NCI-H446 (cell line): ENCODE data around the gene MYL5.
"Not testable (repeated sequence)": the region's sequence is repeated elsewhere in the genome, so short reads cannot be mapped to it uniquely, and the experiment has no call there.

Experiments used
- DNase-seq, 2 experiments: peaks; one replicate each; lab custom pipeline; 2025; lab: John Stamatoyannopoulos, UW

MYL5 gene, protein sequence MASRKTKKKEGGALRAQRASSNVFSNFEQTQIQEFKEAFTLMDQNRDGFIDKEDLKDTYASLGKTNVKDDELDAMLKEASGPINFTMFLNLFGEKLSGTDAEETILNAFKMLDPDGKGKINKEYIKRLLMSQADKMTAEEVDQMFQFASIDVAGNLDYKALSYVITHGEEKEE

DNA sequence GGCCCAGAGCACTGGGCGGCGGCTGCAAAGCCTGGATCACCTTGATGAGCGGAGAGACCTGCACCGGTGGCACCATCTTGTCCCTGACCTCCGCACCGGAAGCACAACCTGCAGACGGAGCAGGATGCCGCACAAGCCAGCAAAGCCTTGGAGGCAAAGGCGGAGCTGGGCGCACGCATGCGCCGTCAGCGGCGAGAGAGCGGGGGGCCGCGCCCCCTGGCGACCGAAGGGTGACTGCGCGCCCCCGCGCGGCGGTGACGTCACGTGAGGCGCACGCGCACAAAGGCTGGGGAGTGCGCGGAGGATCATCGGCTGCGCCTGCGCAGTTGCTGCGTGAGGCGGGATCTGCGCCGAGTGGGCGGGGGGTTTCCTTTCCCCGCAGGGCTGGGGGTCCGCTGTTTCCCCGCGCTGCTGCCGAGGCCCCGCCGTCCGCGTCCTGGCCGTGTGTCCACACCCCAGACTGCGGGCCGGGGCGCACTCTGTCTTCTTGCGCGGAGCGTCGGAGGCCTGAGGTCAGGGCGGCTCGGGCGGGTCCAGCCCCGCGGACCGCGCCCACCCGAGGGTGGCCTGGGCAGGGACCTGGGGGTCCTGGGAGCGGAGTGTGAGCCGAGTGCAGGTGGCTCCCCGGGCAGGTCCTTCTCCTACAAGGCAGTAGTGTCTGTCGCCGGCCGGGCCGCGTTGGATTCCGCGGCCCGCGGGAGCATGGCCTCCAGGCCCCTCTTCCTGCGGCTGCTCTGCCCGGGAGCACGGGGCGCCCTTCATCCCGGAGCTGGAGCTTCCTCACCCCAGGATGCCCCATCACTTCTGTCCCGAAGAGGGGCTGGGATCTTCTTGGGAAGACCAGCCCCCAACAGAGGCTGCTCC lies at the start of gene MYL5, which contains the start of gene ATP5ME:
MYL5 (plus strand) TSS at position 371 of the 864 bp plus-strand sequence. CDS start 3,485 bp downstream, outside the sequence.
ATP5ME (minus strand) TSS at position 105 of the 864 bp plus-strand sequence; CDS start at position 76, 29 bp downstream.
- DNase-seq: peak; percentile 86 to 93

DNA sequence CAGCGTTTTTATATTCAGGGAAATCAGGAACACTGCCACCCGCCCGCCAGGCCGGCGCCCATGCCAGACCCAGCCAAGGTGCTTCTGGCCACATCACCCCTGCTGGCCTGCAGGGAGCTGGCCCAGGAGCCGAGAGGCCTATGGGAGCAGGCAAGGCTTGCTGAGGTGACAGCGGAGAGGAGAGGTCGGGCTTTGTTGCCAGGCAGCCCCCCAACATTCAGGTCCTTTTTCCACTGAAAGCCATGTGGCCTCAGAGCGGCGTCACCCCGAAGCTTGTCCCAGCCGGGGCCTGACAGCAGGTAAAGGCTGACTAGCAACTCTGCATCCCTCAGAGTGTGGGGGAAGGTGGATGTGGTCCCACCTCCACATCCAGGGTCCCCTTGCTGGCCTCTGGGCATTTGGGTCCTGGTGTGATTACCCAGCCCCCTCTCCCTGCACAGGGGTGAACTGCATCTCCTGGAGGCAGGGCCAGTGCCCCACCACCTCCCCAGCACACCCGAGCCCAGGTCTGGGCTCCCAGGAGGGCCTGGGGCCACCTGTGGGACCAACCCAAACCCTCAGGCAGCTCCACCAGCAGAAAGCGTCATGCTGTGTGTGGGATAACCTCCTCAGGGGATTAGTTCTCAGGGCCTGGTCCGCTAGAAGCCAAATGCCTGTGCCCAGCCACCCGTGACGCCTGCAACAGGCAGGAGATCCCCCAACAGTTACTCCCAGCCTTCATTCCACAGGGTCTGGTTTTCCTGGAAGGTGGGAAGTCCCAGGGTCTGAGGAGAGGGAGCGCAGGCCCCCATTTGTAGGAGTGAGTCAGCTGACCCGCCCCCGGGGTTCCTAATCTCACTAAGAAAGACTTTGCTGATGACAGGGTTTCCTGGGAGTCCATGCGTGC lies 49.4 kb upstream of the MYL5 start, which contains the start of gene PDE6B:
PDE6B (plus strand) TSS at position 869 of the 886 bp plus-strand sequence. CDS start 54 bp downstream, outside the sequence.
- DNase-seq: no peak

DNA sequence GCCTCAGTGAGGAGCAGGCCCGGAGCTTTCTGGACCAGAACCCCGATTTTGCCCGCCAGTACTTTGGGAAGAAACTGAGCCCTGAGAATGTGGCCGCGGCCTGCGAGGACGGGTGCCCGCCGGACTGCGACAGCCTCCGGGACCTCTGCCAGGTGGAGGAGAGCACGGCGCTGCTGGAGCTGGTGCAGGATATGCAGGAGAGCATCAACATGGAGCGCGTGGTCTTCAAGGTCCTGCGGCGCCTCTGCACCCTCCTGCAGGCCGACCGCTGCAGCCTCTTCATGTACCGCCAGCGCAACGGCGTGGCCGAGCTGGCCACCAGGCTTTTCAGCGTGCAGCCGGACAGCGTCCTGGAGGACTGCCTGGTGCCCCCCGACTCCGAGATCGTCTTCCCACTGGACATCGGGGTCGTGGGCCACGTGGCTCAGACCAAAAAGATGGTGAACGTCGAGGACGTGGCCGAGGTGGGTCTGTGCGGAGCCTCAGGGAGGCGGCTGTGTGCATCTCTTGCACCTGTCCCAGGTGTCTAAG lies 48.6 kb upstream of the MYL5 start:
- no peak for DNase-seq

DNA sequence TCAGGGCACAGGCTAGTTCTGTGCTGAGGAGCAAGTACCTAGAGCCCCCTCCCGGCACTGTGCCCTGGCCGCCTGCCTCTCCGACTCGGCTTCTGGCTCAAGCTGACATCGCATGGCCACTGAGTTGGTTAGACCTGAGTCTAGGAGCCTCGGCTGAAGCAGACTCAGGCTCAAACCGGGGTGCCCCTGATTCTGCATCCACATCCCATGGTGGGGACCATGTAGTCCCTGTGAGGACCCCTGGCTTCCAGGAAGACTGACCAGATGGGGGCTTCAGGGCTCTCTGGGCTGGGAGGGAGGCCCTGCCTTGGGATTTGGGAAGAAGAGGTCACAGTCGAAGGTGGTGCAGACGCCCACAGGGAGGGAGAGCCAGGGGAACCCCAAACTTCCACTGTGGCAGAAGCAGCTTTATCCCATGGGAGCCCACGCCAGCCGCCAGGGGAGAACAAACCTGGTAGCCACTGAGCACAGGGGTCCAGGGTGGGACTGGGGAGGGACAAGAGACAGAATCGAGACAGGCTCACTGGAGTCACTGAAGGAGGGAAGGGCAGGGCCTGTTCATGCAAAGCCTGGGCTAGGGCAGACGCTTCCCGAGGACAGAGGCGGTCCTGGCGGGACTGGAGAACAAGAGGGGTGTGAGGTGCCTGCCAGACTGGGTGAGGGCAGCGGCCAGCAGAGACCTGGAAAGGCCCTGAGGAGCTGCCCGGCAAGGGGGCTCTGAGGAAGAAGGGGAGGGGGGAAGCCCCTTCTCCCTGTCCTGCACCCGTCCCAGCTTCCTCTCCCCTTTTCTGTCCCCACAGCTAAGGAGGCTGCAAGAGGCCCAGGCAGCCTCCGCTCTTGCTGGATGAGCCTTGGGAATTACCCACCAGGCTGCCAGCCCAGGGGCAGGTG lies 47.9 kb upstream of the MYL5 start:
- DNase-seq: no peak

DNA sequence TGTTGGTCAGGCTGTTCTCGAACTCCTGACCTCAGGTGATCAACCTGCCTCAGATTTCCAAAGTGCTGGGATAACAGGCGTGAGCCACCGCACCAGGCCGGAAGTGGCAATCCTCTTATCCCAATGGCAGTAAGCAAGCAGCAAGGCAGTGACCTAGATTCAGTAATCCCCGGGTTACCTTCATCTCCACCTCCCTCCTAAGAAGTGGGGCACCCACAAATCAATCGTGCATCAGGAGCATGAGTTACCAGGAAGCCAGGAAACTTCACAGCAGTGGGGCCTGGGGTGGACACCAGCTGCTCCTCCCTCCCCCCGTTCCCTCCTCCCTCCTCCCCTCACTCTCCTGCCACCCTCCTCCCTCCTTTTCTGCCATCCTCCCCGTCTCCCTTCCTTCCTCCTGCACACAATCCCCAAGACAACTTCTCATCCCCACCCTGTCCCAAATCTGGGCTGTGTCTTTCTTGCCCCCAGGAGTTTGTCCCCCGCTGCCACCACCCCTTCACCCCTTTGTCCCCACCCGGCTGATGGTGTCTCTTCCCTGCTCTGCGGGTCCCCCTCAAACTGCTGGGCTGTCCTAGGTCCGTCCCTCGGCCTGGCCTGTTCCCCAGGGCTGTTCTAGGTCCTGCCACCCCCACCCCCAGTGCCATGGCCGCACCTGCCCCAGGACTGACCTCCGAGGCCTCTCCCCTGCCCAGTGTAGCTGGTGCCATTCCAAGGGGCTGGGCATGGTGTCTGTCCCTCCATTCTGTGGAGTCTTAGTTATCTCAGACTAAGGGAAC lies 46.8 kb upstream of the MYL5 start:
- DNase-seq: no peak

DNA sequence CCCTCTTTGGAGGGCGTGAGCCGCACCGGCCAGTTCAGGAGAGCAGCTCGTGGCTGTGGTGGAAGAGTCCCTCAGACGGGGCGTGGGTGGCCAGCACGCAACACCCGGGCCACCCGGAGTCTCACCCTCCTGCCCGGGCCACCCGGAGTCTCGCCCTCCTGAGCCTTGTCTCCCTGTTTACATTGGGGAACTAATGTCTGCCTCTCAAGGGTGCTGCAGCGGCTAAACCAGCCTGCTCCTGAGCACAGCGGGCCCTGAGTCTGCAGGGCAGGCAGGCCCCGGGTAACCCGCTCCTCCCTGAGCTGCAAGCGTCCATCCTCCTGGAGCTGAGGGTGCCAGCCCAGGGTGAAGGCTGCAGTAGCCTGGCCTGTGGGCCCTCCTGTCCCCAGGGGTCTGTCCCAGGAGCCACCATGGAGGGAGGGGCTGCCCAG lies 46.0 kb upstream of the MYL5 start:
- DNase-seq: no peak

DNA sequence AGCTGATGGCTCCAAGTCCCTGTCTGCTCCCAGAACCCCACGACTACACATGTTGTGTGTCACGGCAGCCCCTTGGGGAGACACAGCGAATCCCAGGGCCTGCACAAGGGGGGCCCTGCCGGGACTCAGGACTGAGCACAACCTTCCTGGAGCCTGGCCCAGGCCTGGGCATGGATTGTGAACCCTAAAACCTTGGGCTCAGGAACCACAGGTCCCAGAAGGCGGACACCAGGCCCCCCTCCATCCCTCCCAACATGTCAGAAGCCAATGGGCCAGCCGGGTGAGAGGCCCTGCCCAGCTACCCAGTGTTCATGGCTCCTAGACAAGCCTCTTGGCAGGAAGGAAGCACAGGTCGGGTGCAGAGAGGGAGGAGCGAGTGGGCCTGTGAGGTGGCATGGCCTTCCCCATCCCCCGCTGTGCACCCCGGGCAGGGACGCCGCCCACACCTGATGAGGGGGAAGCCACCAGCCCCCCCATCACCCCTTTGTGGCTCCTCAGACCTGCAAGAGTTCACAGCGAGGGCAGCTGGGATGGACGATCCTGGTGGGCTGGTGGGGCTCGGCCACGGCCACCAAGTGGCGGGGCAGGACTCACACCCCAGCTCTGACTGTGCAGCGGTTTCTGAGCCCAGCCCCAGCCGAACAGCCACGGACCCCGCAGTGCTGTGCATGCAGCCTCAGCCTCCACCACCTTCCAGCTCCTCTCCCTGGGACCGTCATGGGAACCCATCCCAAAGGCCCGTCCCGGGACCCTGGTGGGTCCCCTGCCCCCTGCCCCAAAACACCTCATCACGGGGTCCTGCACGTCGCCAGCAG lies 45.3 kb upstream of the MYL5 start:
- DNase-seq: no peak

DNA sequence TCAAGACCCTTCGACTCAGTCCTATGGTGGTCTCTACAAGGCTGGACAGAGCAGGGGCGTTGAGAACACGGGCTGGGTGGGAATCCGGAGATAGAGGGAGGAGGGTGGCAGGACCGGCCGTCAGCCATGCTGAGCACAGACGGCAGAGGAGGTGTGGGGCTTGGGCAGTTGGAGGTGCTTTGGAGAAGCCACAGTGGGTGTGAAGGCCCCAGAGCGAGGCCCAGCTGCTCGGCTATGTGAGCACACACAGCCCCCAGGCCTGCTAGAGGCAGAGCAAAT lies 44.8 kb upstream of the MYL5 start:
- no peak for DNase-seq

DNA sequence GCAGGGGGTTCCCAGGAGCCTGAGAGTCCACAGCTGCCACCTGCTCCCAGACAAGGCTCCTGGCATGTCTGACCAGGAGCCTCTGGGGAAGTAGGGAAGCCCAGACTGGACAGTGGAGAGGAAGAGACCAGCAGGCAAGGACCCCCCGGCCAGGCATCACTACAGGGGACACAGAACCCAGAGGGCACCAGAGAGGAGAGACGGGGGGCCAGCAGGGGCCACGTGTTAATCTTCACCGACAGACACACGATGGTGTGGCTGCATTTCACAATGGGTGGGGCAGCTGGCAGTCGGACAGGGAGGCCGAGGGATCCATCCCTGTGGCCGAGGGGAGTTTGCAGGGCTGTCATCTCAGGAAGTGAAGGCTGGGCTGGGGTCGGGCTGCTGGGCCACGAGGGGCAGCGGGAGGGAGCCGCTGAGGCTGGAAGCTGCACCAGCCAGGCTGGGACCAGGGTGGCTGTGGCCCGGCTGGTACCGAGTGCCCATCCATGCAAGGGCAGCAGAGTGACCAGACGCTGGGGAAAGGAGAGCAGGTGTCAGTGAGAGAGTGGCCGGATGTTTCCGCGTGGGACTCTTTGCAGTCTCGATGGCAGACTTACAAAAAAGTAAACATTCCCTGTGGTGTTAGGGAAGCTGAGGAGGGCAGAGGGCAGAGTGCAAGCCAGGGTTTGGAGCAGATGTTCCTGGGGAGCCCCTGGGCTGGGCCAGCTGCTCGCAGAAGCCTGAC lies 44.3 kb upstream of the MYL5 start:
- DNase-seq: no peak

DNA sequence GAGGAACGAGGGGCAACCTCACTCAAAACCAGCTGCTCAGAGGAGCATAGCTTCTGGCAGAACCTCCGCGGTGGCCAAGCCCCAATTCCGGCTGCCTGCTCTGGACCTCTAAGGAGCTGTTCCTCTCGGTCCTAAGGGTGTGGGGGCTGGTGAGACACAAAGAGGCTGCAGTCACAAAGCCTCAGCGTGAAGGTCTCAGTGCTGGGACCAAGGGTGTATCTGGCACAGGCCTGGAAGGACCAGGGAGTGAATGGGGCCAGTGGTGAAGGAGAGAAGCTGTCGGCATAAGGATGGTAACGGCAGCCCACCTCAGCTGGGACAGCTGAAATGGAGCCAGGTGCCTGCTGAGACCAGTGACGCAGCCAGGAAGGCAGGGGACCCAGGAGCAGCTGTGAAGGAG lies 43.7 kb upstream of the MYL5 start:
- no peak for DNase-seq

DNA sequence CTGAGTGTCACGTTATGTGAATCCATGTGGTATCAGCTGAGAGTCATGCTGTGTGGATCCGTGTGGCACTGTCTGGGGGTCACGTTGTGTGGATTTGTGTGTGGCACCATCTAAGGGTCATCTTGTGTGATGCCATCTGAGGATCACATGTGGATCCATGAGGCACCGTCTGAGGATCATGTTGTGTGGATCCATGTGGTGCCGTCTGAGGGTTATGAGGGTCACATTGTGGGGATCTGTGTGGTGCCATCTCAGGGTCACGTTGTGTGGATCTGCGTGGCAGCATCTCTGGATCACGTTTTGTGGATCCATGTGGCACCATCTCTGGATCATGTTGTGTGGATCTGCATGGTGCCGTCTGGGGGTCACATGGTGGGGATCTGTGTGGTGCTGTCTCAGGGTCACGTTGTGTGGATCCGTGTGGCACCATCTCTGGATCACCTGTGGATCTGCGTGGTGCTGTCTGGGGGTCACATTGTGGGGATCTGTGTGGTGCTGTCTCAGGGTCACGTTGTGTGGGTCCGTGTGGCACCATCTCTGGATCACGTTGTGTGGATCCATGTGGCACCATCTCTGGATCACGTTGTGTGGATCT lies 42.0 kb upstream of the MYL5 start:
- DNase-seq: no peak

DNA sequence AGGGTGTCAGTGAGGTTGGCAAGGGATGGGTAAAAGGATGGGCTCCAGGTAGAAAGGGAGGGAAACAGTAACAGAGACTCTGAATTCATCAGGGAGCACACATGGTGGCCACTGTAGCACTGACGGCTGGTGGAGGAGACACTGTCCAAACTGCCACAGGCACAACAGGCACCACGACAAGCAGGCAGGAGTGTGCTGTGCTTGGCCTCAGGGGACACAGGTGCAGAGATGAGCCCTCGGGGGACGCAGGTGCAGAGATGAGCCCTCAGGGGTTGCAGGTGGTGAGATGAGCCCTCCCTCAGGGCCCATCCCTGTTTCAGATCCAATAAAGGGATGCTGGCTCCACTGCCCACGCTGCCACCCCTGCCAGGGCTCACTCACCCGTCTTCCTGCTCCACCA lies 41.4 kb upstream of the MYL5 start:
- no peak for DNase-seq

DNA sequence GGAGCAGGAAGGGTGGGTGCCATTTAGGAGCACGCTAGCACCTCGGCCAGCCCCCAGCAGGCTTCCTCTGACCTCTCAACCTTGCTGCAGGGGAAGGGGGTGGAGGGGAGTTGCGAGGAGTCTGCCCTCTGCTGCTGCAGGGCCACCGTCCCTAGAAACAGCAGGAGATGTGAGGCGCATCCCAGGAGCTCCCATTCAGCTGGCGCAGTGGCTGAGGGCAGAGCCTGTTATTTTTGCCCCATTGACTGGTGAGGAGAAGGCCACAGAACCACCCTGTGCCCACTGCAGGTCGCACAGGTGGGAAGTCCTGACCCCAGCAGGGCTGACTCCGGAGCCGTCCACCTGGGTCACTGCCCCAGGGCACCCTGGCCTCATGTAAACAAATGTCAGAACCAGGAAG lies 40.9 kb upstream of the MYL5 start:
- no peak for DNase-seq

DNA sequence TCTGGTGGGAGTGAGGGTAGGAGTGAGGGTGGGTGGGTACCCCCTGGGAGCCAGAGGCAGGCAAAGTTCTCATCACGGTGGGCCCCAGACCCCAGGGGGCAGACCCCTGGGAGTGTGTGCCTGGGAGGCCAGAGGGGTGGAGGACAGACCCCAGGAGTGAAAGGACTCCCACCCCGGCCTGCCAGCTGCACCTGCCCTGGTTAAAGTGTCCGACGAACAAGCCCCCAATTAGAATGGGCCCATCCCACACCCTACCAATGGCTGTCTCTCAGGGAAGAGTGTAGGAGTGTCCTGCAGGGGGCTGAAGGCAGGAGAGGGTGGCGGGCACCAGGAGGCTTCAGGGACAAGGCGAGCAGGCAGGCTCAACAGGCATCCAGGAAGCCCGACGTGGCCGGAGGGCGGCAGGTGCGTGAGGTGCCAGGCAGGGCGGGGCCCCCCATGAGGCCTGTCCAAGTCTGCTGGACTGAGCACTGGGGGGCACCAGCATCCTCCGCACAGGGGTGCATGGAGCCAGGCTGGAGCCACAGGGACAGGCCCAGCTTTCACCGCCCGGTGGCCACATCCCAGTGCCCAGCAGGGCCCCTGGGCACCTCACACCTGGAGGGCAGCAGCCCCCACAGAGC lies 40.3 kb upstream of the MYL5 start:
- no peak for DNase-seq

DNA sequence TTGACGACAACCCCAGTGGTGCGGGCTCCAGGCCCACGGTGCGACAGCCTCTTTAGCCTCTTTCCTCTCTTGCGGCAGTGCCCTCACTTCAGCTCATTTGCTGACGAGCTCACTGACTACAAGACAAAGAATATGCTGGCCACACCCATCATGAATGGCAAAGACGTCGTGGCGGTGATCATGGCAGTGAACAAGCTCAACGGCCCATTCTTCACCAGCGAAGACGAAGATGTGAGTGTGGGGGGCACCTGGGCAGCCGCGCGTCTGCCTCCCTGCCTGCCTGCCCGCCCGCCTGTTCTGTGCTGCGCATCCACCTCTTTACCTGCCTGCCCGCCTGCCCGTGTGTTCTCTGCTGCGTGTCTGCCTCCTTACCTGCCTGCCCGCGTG lies 39.8 kb upstream of the MYL5 start:
- DNase-seq: no peak

DNA sequence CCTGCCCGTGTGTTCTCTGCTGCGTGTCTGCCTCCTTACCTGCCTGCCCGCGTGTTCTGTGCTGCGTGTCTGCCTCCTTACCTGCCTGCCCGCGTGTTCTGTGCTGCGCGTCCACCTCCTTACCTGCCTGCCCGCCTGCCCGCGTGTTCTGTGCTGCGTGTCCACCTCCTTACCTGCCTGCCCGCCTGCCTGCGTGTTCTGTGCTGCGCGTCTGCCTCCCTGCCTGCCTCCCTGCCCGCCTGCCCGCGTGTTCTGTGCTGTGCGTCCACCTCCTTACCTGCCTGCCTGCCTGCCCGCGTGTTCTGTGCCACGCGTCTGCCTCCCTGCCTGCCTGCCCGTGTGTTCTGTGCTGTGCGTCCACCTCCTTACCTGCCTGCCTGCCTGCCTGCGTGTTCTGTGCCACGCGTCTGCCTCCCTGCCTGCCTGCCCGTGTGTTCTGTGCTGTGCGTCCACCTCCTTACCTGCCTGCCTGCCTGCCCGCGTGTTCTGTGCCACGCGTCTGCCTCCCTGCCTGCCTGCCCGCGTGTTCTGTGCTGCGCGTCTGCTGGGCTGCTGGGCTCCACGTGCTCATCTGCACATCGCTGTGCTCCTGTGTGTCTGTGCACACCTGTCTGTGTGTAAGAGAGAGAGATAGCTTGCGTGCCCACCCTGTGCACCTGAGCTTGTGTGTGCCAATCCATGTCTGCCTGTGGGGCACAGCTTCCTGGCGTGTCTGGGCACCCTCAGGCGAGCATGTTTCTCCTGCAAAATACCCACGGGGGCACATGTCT lies 39.1 kb upstream of the MYL5 start:
- not testable (repeated sequence) for DNase-seq
